HepG2 (cell line): Measurements from ENCODE around the gene RAB1B. TPM values are rescaled to one million over a fixed set of nuclear protein-coding genes. Genes with fewer than 3 reads are reported as not detected.
A peak's percentile ranks its signal among the peaks of the same experiment; 100 is the strongest.

Experiments
- ARID2 ChIP-seq: sonication (generic); formaldehyde crosslinking; IDR thresholded peaks from 2 replicates; pipeline ENCODE4 v1.8.1; 2022; ENCODE audit warnings: mild to moderate bottlenecking, missing genetic modification reagents, borderline replicate concordance
- ATF2 ChIP-seq: sonication (generic); formaldehyde crosslinking; IDR thresholded peaks from 2 replicates; pipeline ENCODE4 v1.4.0; 2020; ENCODE audit warnings: missing genetic modification reagents
- KDM2A ChIP-seq: sonication (generic); formaldehyde crosslinking; IDR thresholded peaks from 2 replicates; pipeline ENCODE4 v1.4.0; 2020; ENCODE audit warnings: low read depth, missing genetic modification reagents, borderline replicate concordance
- MTF2 ChIP-seq: sonication (generic); formaldehyde crosslinking; IDR thresholded peaks from 2 replicates; pipeline ENCODE4 v1.5.0; 2020; ENCODE audit warnings: missing genetic modification reagents, borderline replicate concordance
- NFYC ChIP-seq: IDR thresholded peaks from 2 replicates; pipeline ENCODE4 v1.6.1; 2016; ENCODE audit warnings: missing genetic modification reagents, missing compliant biosample characterization
- NKX3-1 ChIP-seq: sonication (generic); formaldehyde crosslinking; IDR thresholded peaks from 2 replicates; pipeline ENCODE4 v1.5.0; 2020; ENCODE audit warnings: missing genetic modification reagents
- PHF5A ChIP-seq: IDR thresholded peaks from one replicate; pipeline ENCODE4 v1.6.1; 2018; ENCODE audit warnings: low read depth, missing genetic modification reagents; ENCODE audit not compliant: unreplicated experiment
- SAP130 ChIP-seq: IDR thresholded peaks from 2 replicates; pipeline ENCODE4 v1.6.1; 2016; ENCODE audit warnings: low read depth
- TEAD2 ChIP-seq: sonication (generic); formaldehyde crosslinking; IDR thresholded peaks from 2 replicates; pipeline ENCODE4 v1.9.0; 2021; ENCODE audit warnings: missing genetic modification reagents
- ZBTB40 ChIP-seq, 2 experiments: fragments of 450-650 bp in 1 of 2; sonication (generic) in 1 of 2; formaldehyde crosslinking in 1 of 2; IDR thresholded peaks; 2 replicates each; pipeline versions ENCODE4 v1.6.1 to v1.8.0; 2016 to 2022; ENCODE audit warnings: antibody characterized with exemption in 1 of 2, mild to moderate bottlenecking in 1 of 2, missing genetic modification reagents in 1 of 2
- ZFAT ChIP-seq: sonication (generic); formaldehyde crosslinking; conservative IDR thresholded peaks from 2 replicates; pipeline ENCODE4 v1.8.1; 2023; ENCODE audit warnings: missing genetic modification reagents, inconsistent platforms
- ZNF143 ChIP-seq: sonication (generic); formaldehyde crosslinking; IDR thresholded peaks from 2 replicates; pipeline ENCODE4 v1.4.0; 2020; ENCODE audit warnings: missing genetic modification reagents
- ZNF3 ChIP-seq: IDR thresholded peaks from 2 replicates; pipeline ENCODE4 v1.7.0; 2017; ENCODE audit warnings: inconsistent platforms
- ZNF777 ChIP-seq: sonication (generic); formaldehyde crosslinking; IDR thresholded peaks from 2 replicates; pipeline ENCODE4 v1.4.0; 2020; ENCODE audit warnings: missing genetic modification reagents
- polyA plus RNA-seq, 8 experiments: library from polyadenylated mRNA; depleted of rRNA in 3 of 8; stranded (reverse) in 7 of 8; unstranded in 1 of 8; fragments of >200 nt; fragmentation: Illumina TruSeq in 4 of 8; extraction: Trizol in 4 of 8; gene quantifications; 2 replicates each; pipeline versions ENCODE4 v1.2.1 to v1.2.3, GENCODE V29; 2011 to 2016; ENCODE audit warnings: low read depth in 4 of 8, missing spikeins in 1 of 8, mixed read lengths in 1 of 8; ENCODE audit not compliant: insufficient read depth in 1 of 8
- total RNA-seq, 5 experiments: library from RNA; depleted of rRNA; stranded (reverse); fragments of >200 nt; fragmentation: Illumina TruSeq; extraction: Trizol; gene quantifications; 2 replicates each; pipeline ENCODE4 v1.2.3, GENCODE V29; 2016; ENCODE audit warnings: low read depth in 1 of 5

The RAB1B gene
- total and polyA plus RNA-seq, 2 of the 13 experiments (the other 11 are each of a cell fraction or from before 2014, with no cell fraction given) = 77.9 to 87.9 TPM

GRCh38 chr11:66291706-66292542 is 23.5 kb downstream of the RAB1B start, which contains the start of gene TMEM151A (continued):
- TF ChIP-seq ZNF3 (no peak), PHF5A (no peak), TEAD2 (CRISPR knock-in tag) (no peak), SAP130 (CRISPR knock-in tag) (no peak), KDM2A (CRISPR knock-in tag) (peak; percentile 1; the same call in 1 of the 2 replicates), ZBTB40 (IDR thresholded peaks at IDR 0.05) (no peak), ZBTB40 (CRISPR knock-in tag; IDR thresholded peaks at IDR 0.05) (no peak), ZNF143 (CRISPR knock-in tag) (no peak), ZNF777 (CRISPR knock-in tag) (peak; percentile 78), ARID2 (CRISPR knock-in tag) (no peak), ZFAT (no peak), NKX3-1 (CRISPR knock-in tag) (no peak), MTF2 (no peak), NFYC (CRISPR knock-in tag) (no peak), ATF2 (CRISPR knock-in tag) (no peak)
- TF ChIP-seq, all 625 proteins: peak for 9
